ENCODE measurements around the gene COIL.

COIL gene

GRCh38 chr17:56936697-56937322 is 24.0 kb downstream of the COIL start:
- Histone ChIP-seq H3K27ac (ENCODE audit: low read length) (no peak overlapping the region), H3K4me1 (ENCODE audit: control insufficient read depth, insufficient read depth, low read length) (no peaks in the 10 kb centered on the region), H3K27me3 (ENCODE audit: control insufficient read depth, insufficient read depth, low read length) (no peaks in the 10 kb centered on the region), H3K4me3 (ENCODE audit: low read length) (no peak overlapping the region), H3K9me3 (ENCODE audit: control insufficient read depth, insufficient read depth, low read length) (no peaks in the 10 kb centered on the region), H3K36me3 (ENCODE audit: control insufficient read depth, insufficient read depth, low read length) (peaks cover 2% of the 10 kb centered on the region; the same call in 1 of the 2 replicates)
- no peak for DNase-seq (ENCODE audit: low read depth, low spot score)
- WGBS (ENCODE audit: insufficient coverage, insufficient read length) = no CpG with 5 or more reads among the region's 6 CpGs

- H3K4me3 ChIP-seq (ENCODE audit: low read length) = no peak overlapping the region
- H3K27me3 ChIP-seq (ENCODE audit: control insufficient read depth, insufficient read depth, low read length) = no peaks in the 10 kb centered on the region
- WGBS (ENCODE audit: insufficient coverage, insufficient read length) = no CpG with 5 or more reads among the region's 3 CpGs
- no peaks in the 10 kb centered on the region for H3K9me3 ChIP-seq (ENCODE audit: control insufficient read depth, insufficient read depth, low read length)
- peaks cover 2% of the 10 kb centered on the region; the same call in 1 of the 2 replicates for H3K36me3 ChIP-seq (ENCODE audit: control insufficient read depth, insufficient read depth, low read length)
- no peak for DNase-seq (ENCODE audit: low read depth, low spot score)
- H3K4me1 ChIP-seq (ENCODE audit: control insufficient read depth, insufficient read depth, low read length) = no peaks in the 10 kb centered on the region
- no peak overlapping the region for H3K27ac ChIP-seq (ENCODE audit: low read length)
Observed at GRCh38 chr17:56935461-56935860, 25.4 kb downstream of the COIL start.

DNA sequence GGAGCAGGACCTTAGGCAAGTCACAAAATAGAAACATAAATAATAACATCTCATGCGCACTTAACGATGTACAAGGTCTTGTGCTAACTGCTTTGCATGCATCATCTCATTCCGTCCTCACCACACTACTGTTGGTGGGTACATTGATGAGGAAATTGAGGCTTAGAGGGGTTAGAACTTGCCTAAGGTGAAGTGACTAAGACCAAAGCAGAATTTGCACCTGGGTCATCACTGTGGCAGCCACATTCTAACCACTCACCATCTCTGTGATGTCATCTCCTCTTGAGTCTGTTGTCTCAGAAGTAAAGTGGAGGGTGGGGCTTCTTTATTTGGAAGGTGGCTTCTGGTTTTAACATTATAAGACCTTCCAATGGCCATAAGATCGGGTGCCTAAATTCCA is 26.6 kb downstream of the COIL start:
- Histone ChIP-seq H3K36me3 (ENCODE audit: control insufficient read depth, insufficient read depth, low read length) (peaks cover 2% of the 10 kb centered on the region; the same call in 1 of the 2 replicates), H3K9me3 (ENCODE audit: control insufficient read depth, insufficient read depth, low read length) (no peaks in the 10 kb centered on the region), H3K27me3 (ENCODE audit: control insufficient read depth, insufficient read depth, low read length) (no peaks in the 10 kb centered on the region), H3K4me1 (ENCODE audit: control insufficient read depth, insufficient read depth, low read length) (no peaks in the 10 kb centered on the region), H3K27ac (ENCODE audit: low read length) (no peak overlapping the region), H3K4me3 (ENCODE audit: low read length) (no peak overlapping the region)
- WGBS (ENCODE audit: insufficient coverage, insufficient read length) = no CpG with 5 or more reads among the region's 4 CpGs
- no peak for DNase-seq (ENCODE audit: low read depth, low spot score)

- no peaks in the 10 kb centered on the region for H3K27me3 ChIP-seq (ENCODE audit: control insufficient read depth, insufficient read depth, low read length)
- H3K9me3 ChIP-seq (ENCODE audit: control insufficient read depth, insufficient read depth, low read length) = no peaks in the 10 kb centered on the region
- H3K4me3 ChIP-seq (ENCODE audit: low read length) = no peak overlapping the region
- H3K36me3 ChIP-seq (ENCODE audit: control insufficient read depth, insufficient read depth, low read length) = peaks cover 2% of the 10 kb centered on the region; the same call in 1 of the 2 replicates
- H3K27ac ChIP-seq (ENCODE audit: low read length) = no peak overlapping the region
- no CpG with 5 or more reads among the region's 1 CpG for WGBS (ENCODE audit: insufficient coverage, insufficient read length)
- no peak for DNase-seq (ENCODE audit: low read depth, low spot score)
- no peaks in the 10 kb centered on the region for H3K4me1 ChIP-seq (ENCODE audit: control insufficient read depth, insufficient read depth, low read length)
Observed at GRCh38 chr17:56933868-56934267, 27.0 kb downstream of the COIL start.

DNA sequence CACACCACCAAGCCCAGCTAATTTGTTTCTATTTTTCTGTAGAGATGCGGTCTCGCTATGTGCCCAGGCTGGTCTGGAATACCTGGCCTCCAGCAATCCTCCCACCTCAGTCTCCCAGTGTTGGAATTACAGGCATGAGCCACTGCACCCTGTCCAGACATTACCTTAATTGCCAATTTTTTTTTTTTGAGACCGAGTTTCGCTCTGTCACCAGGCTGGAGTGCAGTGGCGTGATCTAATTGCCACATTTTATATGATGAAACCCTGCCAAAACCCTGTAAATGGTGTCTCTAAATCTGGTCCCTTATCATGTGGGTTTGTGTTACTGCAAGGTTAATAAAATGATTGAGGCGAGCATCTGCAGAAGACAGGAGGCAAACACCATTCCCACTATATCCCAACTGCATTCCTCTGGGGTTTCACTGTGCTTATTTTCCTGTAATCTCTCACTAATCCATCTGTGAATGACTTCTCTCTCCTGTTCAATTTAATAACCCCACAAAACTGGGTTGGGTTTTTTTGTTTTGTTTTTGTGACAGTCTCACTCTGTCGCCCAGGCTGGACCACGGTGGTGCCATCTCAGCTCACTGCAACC is 27.6 kb downstream of the COIL start:
- H3K36me3 ChIP-seq (ENCODE audit: control insufficient read depth, insufficient read depth, low read length) = peaks cover 2% of the 10 kb centered on the region; the same call in 1 of the 2 replicates
- no peak for DNase-seq (ENCODE audit: low read depth, low spot score)
- H3K4me1 ChIP-seq (ENCODE audit: control insufficient read depth, insufficient read depth, low read length) = no peaks in the 10 kb centered on the region
- no CpG with 5 or more reads among the region's 8 CpGs for WGBS (ENCODE audit: insufficient coverage, insufficient read length)
- H3K9me3 ChIP-seq (ENCODE audit: control insufficient read depth, insufficient read depth, low read length) = no peaks in the 10 kb centered on the region
- no peaks in the 10 kb centered on the region for H3K27me3 ChIP-seq (ENCODE audit: control insufficient read depth, insufficient read depth, low read length)
- H3K27ac ChIP-seq (ENCODE audit: low read length) = no peak overlapping the region
- H3K4me3 ChIP-seq (ENCODE audit: low read length) = no peak overlapping the region

DNA sequence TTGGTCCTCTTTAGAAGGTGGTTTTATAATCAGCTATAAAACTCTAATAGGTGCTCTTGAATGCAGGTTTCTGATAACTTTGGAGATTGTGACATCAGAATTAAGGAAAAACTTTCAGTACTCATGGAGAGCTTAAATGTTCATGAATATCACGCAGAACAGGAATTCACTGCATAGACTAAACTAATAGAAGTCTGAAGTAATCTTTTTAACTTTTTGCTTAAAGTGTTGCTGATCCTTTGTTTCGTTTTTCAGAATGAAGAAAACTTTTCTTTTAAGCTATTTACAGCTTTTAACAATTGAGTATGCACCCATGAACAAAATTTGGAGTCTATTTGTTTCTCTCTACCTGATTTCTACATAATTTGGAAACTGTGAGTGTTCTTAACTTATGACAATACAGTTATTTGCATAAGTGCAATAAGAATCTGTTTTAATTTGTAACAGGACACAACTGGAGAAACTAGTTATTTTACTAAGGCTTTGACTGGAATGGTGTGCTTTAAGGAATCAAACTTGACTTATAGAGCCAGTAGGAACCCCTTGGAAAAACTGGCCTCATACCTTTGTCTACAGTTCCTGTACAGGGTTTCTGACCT is 30.0 kb downstream of the COIL start:
- Histone ChIP-seq H3K27me3 (ENCODE audit: control insufficient read depth, insufficient read depth, low read length) (no peaks in the 10 kb centered on the region), H3K4me3 (ENCODE audit: low read length) (no peak overlapping the region), H3K27ac (ENCODE audit: low read length) (no peak overlapping the region), H3K9me3 (ENCODE audit: control insufficient read depth, insufficient read depth, low read length) (no peaks in the 10 kb centered on the region), H3K4me1 (ENCODE audit: control insufficient read depth, insufficient read depth, low read length) (no peaks in the 10 kb centered on the region), H3K36me3 (ENCODE audit: control insufficient read depth, insufficient read depth, low read length) (peaks cover 2% of the 10 kb centered on the region; the same call in 1 of the 2 replicates)
- DNase-seq (ENCODE audit: low read depth, low spot score) = no peak
- WGBS (ENCODE audit: insufficient coverage, insufficient read length) = no CpG with 5 or more reads among the region's 2 CpGs

- no peaks in the 10 kb centered on the region for H3K27me3 ChIP-seq (ENCODE audit: control insufficient read depth, insufficient read depth, low read length)
- no peak overlapping the region for H3K4me3 ChIP-seq (ENCODE audit: low read length)
- peaks cover 2% of the 10 kb centered on the region; the same call in 1 of the 2 replicates for H3K36me3 ChIP-seq (ENCODE audit: control insufficient read depth, insufficient read depth, low read length)
- no peak overlapping the region for H3K27ac ChIP-seq (ENCODE audit: low read length)
- H3K9me3 ChIP-seq (ENCODE audit: control insufficient read depth, insufficient read depth, low read length) = no peaks in the 10 kb centered on the region
- no peaks in the 10 kb centered on the region for H3K4me1 ChIP-seq (ENCODE audit: control insufficient read depth, insufficient read depth, low read length)
- no peak for DNase-seq (ENCODE audit: low read depth, low spot score)
Observed at GRCh38 chr17:56929362-56929969, 31.4 kb downstream of the COIL start.

GRCh38 chr17:56928586-56928985 is 32.3 kb downstream of the COIL start:
- Histone ChIP-seq H3K9me3 (ENCODE audit: control insufficient read depth, insufficient read depth, low read length) (no peaks in the 10 kb centered on the region), H3K4me3 (ENCODE audit: low read length) (no peak overlapping the region), H3K4me1 (ENCODE audit: control insufficient read depth, insufficient read depth, low read length) (no peaks in the 10 kb centered on the region), H3K27me3 (ENCODE audit: control insufficient read depth, insufficient read depth, low read length) (no peaks in the 10 kb centered on the region), H3K27ac (ENCODE audit: low read length) (no peak overlapping the region), H3K36me3 (ENCODE audit: control insufficient read depth, insufficient read depth, low read length) (no peaks in the 10 kb centered on the region)
- DNase-seq (ENCODE audit: low read depth, low spot score) = no peak
- no CpG with 5 or more reads among the region's 2 CpGs for WGBS (ENCODE audit: insufficient coverage, insufficient read length)

DNA sequence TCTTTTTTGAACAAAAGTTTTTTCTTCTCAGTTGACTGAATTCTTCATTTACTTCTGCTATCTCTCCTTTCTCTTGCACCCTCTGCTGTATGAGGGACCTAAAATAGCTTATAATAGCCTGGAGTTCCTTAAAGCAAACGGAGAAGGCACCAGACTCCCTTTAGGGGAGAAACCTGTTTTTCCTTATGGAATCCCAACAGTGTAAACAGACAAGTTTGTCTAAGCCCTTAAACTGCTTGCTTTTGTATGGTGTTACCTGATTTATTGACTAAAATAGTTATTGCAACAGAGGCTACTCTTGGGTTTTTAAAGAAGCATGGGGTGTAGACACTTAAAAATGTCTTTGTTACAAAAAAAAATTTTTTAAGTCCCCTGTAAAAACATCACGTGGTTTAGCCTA is 34.1 kb downstream of the COIL start:
- Histone ChIP-seq H3K27ac (ENCODE audit: low read length) (no peak overlapping the region), H3K36me3 (ENCODE audit: control insufficient read depth, insufficient read depth, low read length) (no peaks in the 10 kb centered on the region), H3K9me3 (ENCODE audit: control insufficient read depth, insufficient read depth, low read length) (no peaks in the 10 kb centered on the region), H3K4me1 (ENCODE audit: control insufficient read depth, insufficient read depth, low read length) (no peaks in the 10 kb centered on the region), H3K27me3 (ENCODE audit: control insufficient read depth, insufficient read depth, low read length) (no peaks in the 10 kb centered on the region), H3K4me3 (ENCODE audit: low read length) (no peak overlapping the region)
- WGBS (ENCODE audit: insufficient coverage, insufficient read length) = no CpG with 5 or more reads among the region's 2 CpGs
- DNase-seq (ENCODE audit: low read depth, low spot score) = no peak

DNA sequence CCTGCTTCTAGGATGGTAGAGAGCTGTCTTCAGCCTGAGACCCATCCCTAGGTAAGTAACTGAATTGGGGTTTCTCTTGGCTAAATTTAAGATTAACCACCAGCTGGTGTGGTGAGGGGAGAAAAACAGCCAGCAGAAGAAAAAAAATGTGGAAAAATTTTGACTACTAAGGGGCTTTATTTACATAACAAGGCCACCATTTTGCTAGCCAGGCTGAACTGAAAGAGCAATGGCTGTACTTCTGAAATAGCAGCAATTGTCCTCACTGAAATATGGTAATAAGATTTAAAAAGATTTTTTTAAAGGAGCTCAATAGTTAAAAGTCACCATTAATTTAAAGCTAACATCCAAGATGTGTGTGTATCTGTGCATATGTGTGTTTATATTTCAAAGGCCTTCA is 34.6 kb downstream of the COIL start:
- Histone ChIP-seq H3K27ac (ENCODE audit: low read length) (no peak overlapping the region), H3K4me1 (ENCODE audit: control insufficient read depth, insufficient read depth, low read length) (no peaks in the 10 kb centered on the region), H3K4me3 (ENCODE audit: low read length) (no peak overlapping the region), H3K9me3 (ENCODE audit: control insufficient read depth, insufficient read depth, low read length) (no peaks in the 10 kb centered on the region), H3K27me3 (ENCODE audit: control insufficient read depth, insufficient read depth, low read length) (no peaks in the 10 kb centered on the region), H3K36me3 (ENCODE audit: control insufficient read depth, insufficient read depth, low read length) (no peaks in the 10 kb centered on the region)
- no peak for DNase-seq (ENCODE audit: low read depth, low spot score)

Data from iPS DF 6.9 (cell line).